Left lung (tissue), 10 donors: ENCODE results near the gene ALDH1A2. TPM values are rescaled to one million over a fixed set of nuclear protein-coding genes. Genes with fewer than 3 reads are reported as not detected.
"Not testable (repeated sequence)": the region's sequence is repeated elsewhere in the genome, so short reads cannot be mapped to it uniquely, and the experiment has no call there.

ENCODE experiments used
- ATAC-seq: fragments of 200-7000 bp; cut with Tn5 transposase; one replicate; pipeline ENCODE4 v1.9.1; 2020; ENCODE audit warnings: moderate library complexity
- DNase-seq, 4 donors: peaks; one replicate each; pipeline ENCODE4 v3.0.0-alpha.2; 2013 to 2020
- H3K27ac ChIP-seq, 2 donors: fragments of 200-600 bp; sonication (generic) in 1 of 2; one replicate each; pipeline versions ENCODE4 v1.5.0 to v1.8.0; 2020 to 2021
- H3K27me3 ChIP-seq, 2 donors: fragments of 200-600 bp; sonication (generic) in 1 of 2; one replicate each; pipeline versions ENCODE4 v1.5.0 to v1.8.0; 2020 to 2021
- H3K36me3 ChIP-seq, 2 donors: fragments of 200-600 bp; sonication (generic) in 1 of 2; one replicate each; pipeline versions ENCODE4 v1.5.0 to v1.8.0; 2020 to 2021
- H3K4me1 ChIP-seq, 2 donors: fragments of 200-600 bp; one replicate each; pipeline ENCODE4 v1.8.0; 2021
- H3K4me3 ChIP-seq, 2 donors: fragments of 200-600 bp; sonication (generic) in 1 of 2; one replicate each; pipeline versions ENCODE4 v1.5.0 to v1.8.0; 2020 to 2021; ENCODE audit warnings: mild to moderate bottlenecking in 1 of 2
- H3K9me3 ChIP-seq, 2 donors: fragments of 200-600 bp; sonication (generic) in 1 of 2; one replicate each; pipeline versions ENCODE4 v1.5.0 to v1.8.0; 2020 to 2021
- CTCF ChIP-seq, 2 donors: fragments of 200-600 bp; sonication (generic) in 1 of 2; IDR thresholded peaks; one replicate each; pipeline versions ENCODE4 v1.5.0 to v1.8.0; 2021; ENCODE audit warnings: antibody characterized with exemption in 2 of 2
- intact Hi-C, 2 donors: fragments of 100-400 bp; cut with DNase I; formaldehyde crosslinking; loops; one replicate each; pipeline versions ENCODE4 v1.11.2 to v1.14.2; 2022
- polyA plus RNA-seq, 6 donors: library from polyadenylated mRNA; unstranded; fragments of 120-200 nt; gene quantifications; one replicate each; pipeline ENCODE4 v1.2.1, GENCODE V29; 2013; ENCODE audit not compliant: insufficient read length in 6 of 6
- total RNA-seq, 2 donors: library from RNA; stranded (reverse); fragmentation: NEBNext Ultra II Directional; extraction: Animal tissue kit (Norgen Biotek cat#: 25700); gene quantifications; one replicate each; pipeline ENCODE4 v1.2.1, GENCODE V29; 2021
- donor health status: DM: no; HTN: yes; CAD: no.
- donor health status: DM: no; HTN: no; CAD: no.

Gene ALDH1A2
- total and polyA plus RNA-seq, 8 donors = 3.7 to 68.2 (median 52.0) TPM

- DNase-seq = peak in 2 of 4 donors; percentile 48 to 56
- peak; percentile 74 for ATAC-seq
Observed at GRCh38 chr15:58038426-58039078, 27.0 kb downstream of the ALDH1A2 start.

DNA sequence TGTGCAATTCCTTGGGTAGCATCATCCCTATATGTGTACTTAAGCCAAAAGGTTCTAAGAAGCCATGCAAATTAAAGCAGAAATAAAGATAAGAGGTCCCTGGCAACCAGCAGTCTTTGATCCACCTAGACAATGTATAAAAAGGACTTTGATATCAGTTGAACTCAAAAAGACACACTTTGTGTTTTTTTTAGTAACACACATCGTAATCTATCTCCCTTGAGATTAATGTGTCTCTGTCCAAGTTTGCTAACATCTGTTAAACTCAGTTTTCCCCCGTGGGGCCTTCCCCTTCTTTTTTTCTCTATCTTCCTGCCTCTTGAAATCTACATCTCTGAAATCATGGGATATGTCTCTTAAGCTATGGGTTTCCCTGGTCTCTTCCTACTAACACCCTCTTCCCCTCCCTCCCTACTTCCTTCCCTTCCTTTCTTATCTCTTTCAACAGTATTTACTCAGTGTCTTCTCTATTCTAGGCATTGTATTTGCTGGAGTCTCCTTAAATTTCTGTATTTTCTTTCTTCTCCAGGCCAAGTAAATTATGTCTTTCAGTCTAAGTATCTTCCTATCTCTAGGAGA is 27.7 kb downstream of the ALDH1A2 start:
- H3K9me3 ChIP-seq = no peaks in the 10 kb centered on the region
- TF ChIP-seq CTCF (IDR thresholded peaks at IDR 0.05) = no peak
- H3K4me1 ChIP-seq = peaks cover 0 to 6% of the 10 kb centered on the region in 2 donors
- intact Hi-C loops = no loop called here
- no peaks in the 10 kb centered on the region for H3K36me3 ChIP-seq
- DNase-seq (no peak), ATAC-seq (no peak)
- H3K27ac ChIP-seq = no peak overlapping the region
- no peak overlapping the region for H3K4me3 ChIP-seq
- H3K27me3 ChIP-seq = no peaks in the 10 kb centered on the region

More at GRCh38 chr15:58038426-58039078, 27.0 kb downstream of the ALDH1A2 start:
- no peak for TF ChIP-seq CTCF (IDR thresholded peaks at IDR 0.05)
- intact Hi-C loops = no loop called here
- Histone ChIP-seq H3K4me1 (peaks cover 0 to 6% of the 10 kb centered on the region in 2 donors), H3K4me3 (no peak overlapping the region), H3K9me3 (no peaks in the 10 kb centered on the region), H3K27ac (no peak overlapping the region), H3K36me3 (no peaks in the 10 kb centered on the region), H3K27me3 (no peaks in the 10 kb centered on the region)

DNA sequence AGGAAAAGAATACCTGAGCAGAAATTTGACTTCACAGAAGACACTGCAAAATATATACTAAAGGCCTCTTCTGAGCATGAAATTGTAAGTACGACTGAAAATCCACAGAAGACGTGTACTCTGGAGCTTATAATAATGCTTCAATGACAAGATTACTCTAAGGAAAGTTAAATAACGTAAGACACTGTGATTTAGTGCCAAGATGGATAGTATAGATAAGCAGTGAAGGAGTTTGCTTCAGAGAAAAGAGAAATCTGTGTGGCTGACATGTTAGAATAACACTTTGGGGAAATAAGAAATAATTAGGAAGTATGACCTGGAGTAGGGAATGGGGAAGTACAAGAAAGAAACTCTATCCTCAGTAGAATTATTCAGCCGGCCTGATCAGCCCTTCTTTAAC is 28.9 kb downstream of the ALDH1A2 start:
- no peaks in the 10 kb centered on the region for H3K36me3 ChIP-seq
- intact Hi-C loops = no loop called here
- peaks cover 0 to 6% of the 10 kb centered on the region in 2 donors for H3K4me1 ChIP-seq
- no peaks in the 10 kb centered on the region for H3K27me3 ChIP-seq
- no peak overlapping the region for H3K27ac ChIP-seq
- no peaks in the 10 kb centered on the region for H3K9me3 ChIP-seq
- DNase-seq (no peak), ATAC-seq (no peak)
- H3K4me3 ChIP-seq = no peak overlapping the region
- no peak for TF ChIP-seq CTCF (IDR thresholded peaks at IDR 0.05)

DNA sequence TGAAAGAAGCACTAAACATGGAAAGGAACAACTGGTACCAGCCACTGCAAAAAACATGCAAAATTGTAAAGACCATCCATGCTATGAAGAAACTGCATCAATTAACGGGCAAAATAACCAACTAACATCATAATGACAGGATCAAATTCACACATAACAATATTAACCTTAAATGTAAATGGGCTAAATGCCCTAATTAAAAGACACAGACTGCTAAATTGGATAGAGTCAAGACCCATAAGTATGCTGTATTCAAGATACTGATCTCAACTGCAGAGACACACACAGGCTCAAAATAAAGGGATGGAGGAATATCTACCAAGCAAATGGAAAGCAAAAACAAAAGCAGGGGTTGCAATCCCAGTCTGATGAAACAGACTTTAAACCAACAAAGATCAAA is 37.1 kb downstream of the ALDH1A2 start:
- H3K4me1 ChIP-seq, H3K4me3 ChIP-seq, H3K27me3 ChIP-seq, H3K36me3 ChIP-seq, H3K27ac ChIP-seq, ATAC-seq, intact Hi-C loops, DNase-seq: not testable (repeated sequence)
- peaks cover 0 to 44% of the 10 kb centered on the region in 2 donors for H3K9me3 ChIP-seq

DNA sequence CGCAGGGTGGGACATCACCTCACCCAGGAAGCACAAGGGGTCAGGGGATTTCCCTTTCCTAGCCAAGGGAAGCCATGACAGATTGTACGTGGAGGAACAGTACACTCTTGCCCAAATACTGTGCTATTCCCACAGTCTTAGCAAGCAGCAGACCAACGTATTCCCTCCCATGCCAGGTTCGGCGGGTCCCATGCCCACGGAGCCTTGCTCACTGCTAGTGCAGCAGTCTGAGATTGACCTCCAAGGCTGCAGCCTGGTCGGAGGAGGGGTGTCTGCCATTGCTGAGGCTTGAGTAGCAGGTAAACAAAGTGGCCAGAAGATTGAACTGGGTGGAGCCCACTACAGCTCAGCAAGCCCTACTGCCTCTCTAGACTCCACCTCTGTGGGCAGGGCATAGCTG is 39.0 kb downstream of the ALDH1A2 start:
- peak in 1 of 4 donors; percentile 40 for DNase-seq
- Histone ChIP-seq H3K9me3 (peaks cover 0 to 50% of the 10 kb centered on the region in 2 donors), H3K4me1 (no peaks in the 10 kb centered on the region), H3K4me3 (no peak overlapping the region), H3K27ac (no peak overlapping the region), H3K27me3 (peaks cover 0 to 3% of the 10 kb centered on the region in 2 donors), H3K36me3 (no peaks in the 10 kb centered on the region)
- intact Hi-C loops = no loop called here
- no peak for ATAC-seq
- no peak for TF ChIP-seq CTCF (IDR thresholded peaks at IDR 0.05)
